HEK293 (cell line): ENCODE measurements around the gene TUBB2B.

Source experiments
- CTCF ChIA-PET: fragments of 350-600 bp; formaldehyde crosslinking; extraction: SDS; loops from one replicate; lab custom pipeline; 2021; ENCODE audit warnings: antibody characterized with exemption; lab: Yijun Ruan, JAX
- POLR2A ChIA-PET: fragments of 300-600 bp; formaldehyde crosslinking; extraction: SDS; loops from one replicate; lab custom pipeline; 2020; ENCODE audit warnings: antibody characterized with exemption, inconsistent platforms; lab: Yijun Ruan, JAX
- H3K27ac ChIP-seq: fragments of 200-500 bp; sonication (Bioruptor generic); 2 replicates; pipeline ENCODE4 v1.5.1; 2014; ENCODE audit warnings: low read depth, low read length, control low read depth, inconsistent platforms; ENCODE audit errors: extremely low read depth
- H3K36me3 ChIP-seq, 2 experiments: fragments of 200-500 bp in 1 of 2; sonication (Bioruptor generic) in 1 of 2; 1 replicate in 1 of 2; 2 replicates in 1 of 2; pipeline ENCODE4 v1.5.1; 2014 to 2017; ENCODE audit warnings: inconsistent platforms in 2 of 2, low read length in 2 of 2; ENCODE audit not compliant: control insufficient read depth in 2 of 2, insufficient read depth in 1 of 2
- H3K4me1 ChIP-seq: fragments of 200-500 bp; sonication (Bioruptor generic); 2 replicates; pipeline ENCODE4 v1.5.1; 2014; ENCODE audit warnings: mild to moderate bottlenecking, low read length, inconsistent platforms; ENCODE audit not compliant: control insufficient read depth, insufficient read depth
- H3K4me3 ChIP-seq: 2 replicates; pipeline ENCODE4 v1.5.1; 2011; ENCODE audit warnings: low read depth, mild to moderate bottlenecking, control low read depth, low read length, moderate library complexity
- H3K9me3 ChIP-seq: fragments of 200-500 bp; sonication (Bioruptor generic); 2 replicates; pipeline ENCODE4 v1.5.1; 2014; ENCODE audit warnings: low read depth, low read length, inconsistent platforms; ENCODE audit not compliant: control insufficient read depth, insufficient read depth
- KLF16 ChIP-seq: fragments of 450-650 bp; formaldehyde crosslinking; IDR thresholded peaks from 2 replicates; pipeline ENCODE4 v1.5.1; 2017; ENCODE audit warnings: missing biosample characterization, missing genetic modification characterization
- PRDM10 ChIP-seq: fragments of 450-650 bp; formaldehyde crosslinking; IDR thresholded peaks from 2 replicates; pipeline ENCODE4 v1.5.1; 2016; ENCODE audit warnings: missing biosample characterization, missing genetic modification characterization
- RBAK ChIP-seq: fragments of 450-650 bp; formaldehyde crosslinking; IDR thresholded peaks from 2 replicates; pipeline ENCODE4 v1.5.1; 2016; ENCODE audit warnings: missing biosample characterization, missing genetic modification characterization
- SALL2 ChIP-seq: fragments of 450-650 bp; formaldehyde crosslinking; IDR thresholded peaks from 2 replicates; pipeline ENCODE4 v1.5.0; 2017; ENCODE audit warnings: missing biosample characterization, mild to moderate bottlenecking, missing genetic modification characterization, borderline replicate concordance
- SETDB1 ChIP-seq: IDR thresholded peaks from one replicate; pipeline ENCODE4 v1.6.1; 2017; ENCODE audit warnings: mild to moderate bottlenecking, low read length, moderate library complexity, mixed read lengths; ENCODE audit not compliant: insufficient read length
- SP3 ChIP-seq: fragments of 450-650 bp; formaldehyde crosslinking; IDR thresholded peaks from 2 replicates; pipeline ENCODE4 v1.5.1; 2016; ENCODE audit warnings: missing biosample characterization, missing genetic modification characterization
- ZBTB26 ChIP-seq: fragments of 450-650 bp; formaldehyde crosslinking; optimal IDR thresholded peaks from 2 replicates; pipeline ENCODE3; 2016; ENCODE audit warnings: missing biosample characterization, mild to moderate bottlenecking, missing genetic modification characterization
- ZBTB6 ChIP-seq: fragments of 450-650 bp; formaldehyde crosslinking; IDR thresholded peaks from 2 replicates; pipeline ENCODE4 v1.5.1; 2017; ENCODE audit warnings: missing biosample characterization, missing genetic modification characterization
- ZNF114 ChIP-seq: fragments of 450-650 bp; formaldehyde crosslinking; IDR thresholded peaks from 2 replicates; pipeline ENCODE4 v1.5.0; 2017; ENCODE audit warnings: missing biosample characterization, missing genetic modification characterization
- ZNF121 ChIP-seq: fragments of 450-650 bp; formaldehyde crosslinking; IDR thresholded peaks from 2 replicates; pipeline ENCODE4 v1.5.1; 2016; ENCODE audit warnings: missing biosample characterization, missing genetic modification characterization
- ZNF138 ChIP-seq: fragments of 450-650 bp; formaldehyde crosslinking; IDR thresholded peaks from 2 replicates; pipeline ENCODE4 v1.5.1; 2016; ENCODE audit warnings: missing biosample characterization, missing genetic modification characterization, borderline replicate concordance
- ZNF140 ChIP-seq: fragments of 450-650 bp; formaldehyde crosslinking; IDR thresholded peaks from 2 replicates; pipeline ENCODE4 v1.5.1; 2016; ENCODE audit warnings: missing biosample characterization, missing genetic modification characterization
- ZNF19 ChIP-seq: fragments of 450-650 bp; formaldehyde crosslinking; IDR thresholded peaks from 2 replicates; pipeline ENCODE4; 2016; ENCODE audit warnings: missing biosample characterization, missing genetic modification characterization, low read depth
- ZNF416 ChIP-seq: fragments of 450-650 bp; formaldehyde crosslinking; IDR thresholded peaks from 2 replicates; pipeline ENCODE4 v1.5.1; 2016; ENCODE audit warnings: missing biosample characterization, missing genetic modification characterization
- ZNF488 ChIP-seq: fragments of 450-650 bp; formaldehyde crosslinking; IDR thresholded peaks from 2 replicates; pipeline ENCODE4 v1.5.1; 2016; ENCODE audit warnings: missing biosample characterization, missing genetic modification characterization
- ZNF560 ChIP-seq: fragments of 450-650 bp; formaldehyde crosslinking; IDR thresholded peaks from 2 replicates; pipeline ENCODE4 v1.5.1; 2017; ENCODE audit warnings: missing biosample characterization, missing genetic modification characterization, borderline replicate concordance
- ZNF626 ChIP-seq: fragments of 450-650 bp; sonication (Bioruptor Pico); formaldehyde crosslinking; IDR thresholded peaks from 2 replicates; pipeline ENCODE4 v1.5.1; 2018; ENCODE audit warnings: missing biosample characterization, missing genetic modification characterization, inconsistent platforms
- ZNF660 ChIP-seq: fragments of 450-650 bp; IDR thresholded peaks from 2 replicates; pipeline ENCODE4 v1.5.1; 2018; ENCODE audit warnings: missing biosample characterization, mild to moderate bottlenecking, missing genetic modification characterization
- ZNF707 ChIP-seq: fragments of 450-650 bp; formaldehyde crosslinking; IDR thresholded peaks from 2 replicates; pipeline ENCODE4 v1.5.1; 2016; ENCODE audit warnings: missing biosample characterization, missing genetic modification characterization
- ZNF768 ChIP-seq: fragments of 450-650 bp; formaldehyde crosslinking; IDR thresholded peaks from 2 replicates; pipeline ENCODE4 v1.5.1; 2018; ENCODE audit warnings: missing biosample characterization, mild to moderate bottlenecking, missing genetic modification characterization
- ZSCAN16 ChIP-seq: fragments of 450-650 bp; formaldehyde crosslinking; IDR thresholded peaks from 2 replicates; pipeline ENCODE4 v1.5.1; 2016; ENCODE audit warnings: missing biosample characterization, missing genetic modification characterization
- ZSCAN4 ChIP-seq: fragments of 450-650 bp; formaldehyde crosslinking; IDR thresholded peaks from 2 replicates; pipeline ENCODE4 v1.5.1; 2017; ENCODE audit warnings: missing biosample characterization, missing genetic modification characterization

The TUBB2B gene

GRCh38 chr6:3233904-3234303 lies 6.5 kb upstream of the TUBB2B start:
- Histone ChIP-seq H3K36me3 (no peaks in the 10 kb centered on the region), H3K4me3 (no peak overlapping the region), H3K27ac (no peak overlapping the region), H3K4me1 (peaks cover 5% of the 10 kb centered on the region; the same call in 1 of the 2 replicates), H3K9me3 (no peaks in the 10 kb centered on the region)
- TF ChIP-seq ZNF416 (tag by site-specific recombination) = no peak
- no peak for TF ChIP-seq SETDB1
- TF ChIP-seq ZNF138 (tag by site-specific recombination) = no peak
- TF ChIP-seq ZNF19 (tag by site-specific recombination) = no peak
- TF ChIP-seq ZSCAN16 (tag by site-specific recombination) = no peak
- TF ChIP-seq ZBTB26 (tag by site-specific recombination) = no peak
- TF ChIP-seq ZNF626 (tag by site-specific recombination) = no peak
- no peak for TF ChIP-seq ZNF121 (tag by site-specific recombination)
- TF ChIP-seq ZNF707 (tag by site-specific recombination) = no peak
- no peak for TF ChIP-seq RBAK
- TF ChIP-seq ZNF560 (tag by site-specific recombination) = no peak
- no peak for TF ChIP-seq ZNF660 (tag by site-specific recombination)
- no peak for TF ChIP-seq KLF16 (tag by site-specific recombination)
- TF ChIP-seq ZNF140 (tag by site-specific recombination) = no peak
- ChIA-PET POLR2A (interaction anchor here (1.6 kb wide), 1 partner anchor 14 kb away, joined by 6 read pairs; no protein-coding TSS in a partner anchor), CTCF (interaction anchor here (1.0 to 2.2 kb wide), 3 partner anchors 17 to 110 kb away, joined by 4 to 12 read pairs (median 5); no protein-coding TSS in a partner anchor)

- Histone ChIP-seq H3K4me1 (peaks cover 5% of the 10 kb centered on the region; the same call in 1 of the 2 replicates), H3K36me3 (no peaks in the 10 kb centered on the region), H3K9me3 (no peaks in the 10 kb centered on the region), H3K27ac (no peak overlapping the region), H3K4me3 (no peak overlapping the region)
- ChIA-PET CTCF (interaction anchor here (1.0 to 2.2 kb wide), 3 partner anchors 18 to 109 kb away, joined by 4 to 12 read pairs (median 5); no protein-coding TSS in a partner anchor), POLR2A (interaction anchor here (1.6 kb wide), 1 partner anchor 14 kb away, joined by 6 read pairs; no protein-coding TSS in a partner anchor)
- no peak for TF ChIP-seq ZNF488
- TF ChIP-seq ZNF768 = no peak
These were observed 5.9 kb upstream of the TUBB2B start for GRCh38 chr6:3233321-3233720.

- ChIA-PET CTCF (interaction anchor here (0.8 to 3.0 kb wide), 4 partner anchors 15 to 113 kb away, joined by 3 to 27 read pairs (median 10); no protein-coding TSS in a partner anchor), POLR2A (interaction anchor here (1.0 to 3.5 kb wide), 6 partner anchors 10 to 75 kb away, joined by 4 to 21 read pairs (median 11); partner anchors contain the start of gene TUBB2A)
- Histone ChIP-seq H3K4me1 (peaks cover 5% of the 10 kb centered on the region; the same call in 1 of the 2 replicates), H3K9me3 (no peaks in the 10 kb centered on the region), H3K36me3 (no peaks in the 10 kb centered on the region), H3K4me3 (peak overlapping the region; percentile 71), H3K27ac (peak overlapping the region; percentile 94)
- TF ChIP-seq SP3 (no peak), SALL2 (tag by site-specific recombination) (no peak), ZNF114 (no peak), ZBTB6 (no peak), PRDM10 (tag by site-specific recombination) (peak; percentile 92), ZSCAN4 (no peak), ZNF138 (tag by site-specific recombination) (no peak)
These were observed 4.8 kb upstream of the TUBB2B start for GRCh38 chr6:3232017-3232945.
